Right lobe of liver (tissue), 6 donors: Measurements from ENCODE around the gene ARFGAP2. TPM values are rescaled to one million over a fixed set of nuclear protein-coding genes. Genes with fewer than 3 reads are reported as not detected.
A peak's percentile ranks its signal among the peaks of the same experiment; 100 is the strongest.

Experiments used
- ATAC-seq, 4 donors: fragments of 200-7000 bp; cut with Tn5 transposase; one replicate each; pipeline ENCODE4 v1.9.1; 2020; ENCODE audit warnings: mild to moderate bottlenecking in 4 of 4, moderate library complexity in 4 of 4
- DNase-seq, 3 donors: peaks; one replicate each; pipeline ENCODE4 v3.0.0-alpha.2; 2020
- H3K27ac ChIP-seq, 3 donors: fragments of 200-600 bp; one replicate each; pipeline ENCODE4 v1.8.0; 2022
- H3K27me3 ChIP-seq, 2 donors: fragments of 200-600 bp; one replicate each; pipeline ENCODE4 v1.8.0; 2022
- H3K36me3 ChIP-seq, 4 donors: fragments of 200-600 bp; sonication (generic) in 1 of 4; one replicate each; pipeline versions ENCODE4 v1.5.1 to v1.8.0; 2017 to 2022; ENCODE audit warnings: control low read depth in 1 of 4
- H3K4me1 ChIP-seq, 4 donors: fragments of 200-600 bp; sonication (generic) in 1 of 4; one replicate each; pipeline versions ENCODE4 v1.5.1 to v1.8.0; 2017 to 2022; ENCODE audit warnings: control low read depth in 1 of 4
- H3K4me3 ChIP-seq, 3 donors: fragments of 200-600 bp; one replicate each; pipeline ENCODE4 v1.8.0; 2022
- H3K9me3 ChIP-seq, 4 donors: fragments of 200-600 bp; sonication (generic) in 1 of 4; one replicate each; pipeline versions ENCODE4 v1.5.1 to v1.8.0; 2017 to 2022; ENCODE audit warnings: control low read depth in 1 of 4
- CTCF ChIP-seq, 4 donors: fragments of 200-600 bp in 3 of 4; fragments of 450-650 bp in 1 of 4; IDR thresholded peaks; one replicate each; pipeline versions ENCODE4 v1.5.1 to v1.8.0; 2016 to 2022; ENCODE audit warnings: antibody characterized with exemption in 4 of 4, mild to moderate bottlenecking in 2 of 4
- POLR2A ChIP-seq: fragments of 450-650 bp; IDR thresholded peaks from one replicate; pipeline ENCODE4 v1.6.1; 2017; ENCODE audit warnings: antibody characterized with exemption, mild to moderate bottlenecking
- WGBS: methylation state at CpG from one replicate; pipeline ENCODE4 v1.1.6; 2018; ENCODE audit warnings: low coverage, low lambda C conversion rate; ENCODE audit not compliant: insufficient coverage; ENCODE audit errors: missing lambda C conversion rate; 5-methylcytosine and 5-hydroxymethylcytosine counted together
- intact Hi-C, 2 donors: fragments of 100-400 bp; cut with DNase I; formaldehyde crosslinking; loops; one replicate each; pipeline versions ENCODE4 v1.11.2 to v1.14.1; 2022
- total RNA-seq, 6 experiments: library from RNA; depleted of rRNA in 2 of 6; stranded (reverse); fragments of >200 nt in 2 of 6; fragmentation: NEBNext Ultra II Directional in 3 of 6; extraction: Animal tissue kit (Norgen Biotek cat#: 25700) in 3 of 6; gene quantifications; one replicate each; pipeline versions ENCODE4 v1.1.0 to v1.2.4, GENCODE V29; 2016 to 2023
- donor health status: DM: no; HTN: yes; CAD: no.
- donor health status: DM: no; HTN: no; CAD: no.
- donor health status: DM: no; HTN: no; CAD: no.
- donor health status: DM: no; HTN: yes; CAD: no.
- donor health status: DM: no; HTN: yes; CAD: no.

The ARFGAP2 gene
- total RNA-seq, 6 experiments from 2014 or later = 37.7 to 64.4 (median 62.1) TPM

GRCh38 chr11:47186076-47186699 is 9.5 kb upstream of the ARFGAP2 start, which contains the start of gene PACSIN3:
Gene PACSIN3 (minus strand): TSS chr11:47186434. CDS start chr11:47182727, 3,707 bp downstream.
- intact Hi-C loops = no loop called here
- Histone ChIP-seq H3K9me3 (no peaks in the 10 kb centered on the region), H3K4me3 (peak within 1 kb of the TSS; percentile 58 to 74 (median 74)), H3K27me3 (no peaks in the 10 kb centered on the region), H3K4me1 (peaks cover 0 to 54% (median 22%) of the 10 kb centered on the region in 4 donors), H3K36me3 (no peaks in the 10 kb centered on the region), H3K27ac (peak within 1 kb of the TSS; percentile 60 to 80 (median 67))
- ATAC-seq = peak; percentile 42 to 67 (median 51)
- DNase-seq = peak in 2 of 3 donors; percentile 62 to 64
- WGBS = no CpG with 5 or more reads among the region's 80 CpGs
- TF ChIP-seq CTCF (IDR thresholded peaks at IDR 0.05) (peak in 1 of 4 donors; percentile 6), POLR2A (peak; percentile 29)

GRCh38 chr11:47185305-47186075 is 8.8 kb upstream of the ARFGAP2 start:
- no peaks in the 10 kb centered on the region for H3K36me3 ChIP-seq
- peaks cover 0 to 54% (median 22%) of the 10 kb centered on the region in 4 donors for H3K4me1 ChIP-seq
- intact Hi-C loops = no loop called here
- no peaks in the 10 kb centered on the region for H3K9me3 ChIP-seq
- H3K4me3 ChIP-seq = peak overlapping the region; percentile 58 to 74 (median 74)
- ATAC-seq (peak; percentile 19 to 61 (median 44)), DNase-seq (peak; percentile 53 to 80 (median 74))
- 20% methylated on average over 1 of the region's 50 CpGs for WGBS
- TF ChIP-seq CTCF (IDR thresholded peaks at IDR 0.05) = no peak
- peak; percentile 58 for TF ChIP-seq POLR2A
- H3K27me3 ChIP-seq = no peaks in the 10 kb centered on the region
- H3K27ac ChIP-seq = peak overlapping the region; percentile 43 to 76 (median 67)

GRCh38 chr11:47184711-47185304 is 8.1 kb upstream of the ARFGAP2 start:
- intact Hi-C loops = loop anchor here in 1 of 2 donors (5.0 kb wide), 2 partner anchors 77 to 167 kb away; partner anchors contain the start of gene MYBPC3
- peak overlapping the region; percentile 58 to 74 (median 74) for H3K4me3 ChIP-seq
- no CpG with 5 or more reads among the region's 13 CpGs for WGBS
- H3K4me1 ChIP-seq = peaks cover 0 to 50% (median 22%) of the 10 kb centered on the region in 4 donors
- no peaks in the 10 kb centered on the region for H3K27me3 ChIP-seq
- no peaks in the 10 kb centered on the region for H3K36me3 ChIP-seq
- no peaks in the 10 kb centered on the region for H3K9me3 ChIP-seq
- TF ChIP-seq POLR2A = no peak
- no peak for TF ChIP-seq CTCF (IDR thresholded peaks at IDR 0.05)
- DNase-seq (peak; percentile 54 to 95 (median 88)), ATAC-seq (peak; percentile 24 to 63 (median 60))
- H3K27ac ChIP-seq = peak overlapping the region in 2 of 3 donors; percentile 67 to 76

GRCh38 chr11:47183969-47184368 is 7.3 kb upstream of the ARFGAP2 start:
- no peak for DNase-seq
- H3K9me3 ChIP-seq = no peaks in the 10 kb centered on the region
- TF ChIP-seq POLR2A (no peak), CTCF (IDR thresholded peaks at IDR 0.05) (no peak)
- intact Hi-C loops = loop anchor here in 1 of 2 donors (5.0 kb wide), 2 partner anchors 78 to 168 kb away; partner anchors contain the start of gene MYBPC3
- H3K27ac ChIP-seq = peak overlapping the region in 1 of 3 donors; percentile 67
- H3K4me3 ChIP-seq = peak overlapping the region in 1 of 3 donors; percentile 74
- H3K36me3 ChIP-seq = no peaks in the 10 kb centered on the region
- 100% methylated on average over 1 of the region's 7 CpGs for WGBS
- peaks cover 0 to 47% (median 21%) of the 10 kb centered on the region in 4 donors for H3K4me1 ChIP-seq
- ATAC-seq = peak in 1 of 4 donors; percentile 7
- no peaks in the 10 kb centered on the region for H3K27me3 ChIP-seq
